ENCODE data around the gene PRADC1.

DNA sequence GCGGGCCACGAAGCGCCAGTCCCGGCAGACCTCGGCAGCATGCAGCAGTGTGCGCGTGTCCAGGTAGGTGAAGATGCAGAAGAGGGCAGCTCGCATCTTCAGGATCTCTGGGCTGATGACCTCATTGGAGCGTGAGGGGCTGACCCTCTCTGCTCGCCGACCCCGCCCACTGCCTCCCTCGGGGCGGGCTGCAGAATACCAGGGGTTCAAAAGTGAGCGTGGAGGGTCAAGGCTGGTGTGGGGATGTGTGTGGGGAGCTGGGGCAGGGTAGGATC, 31.2 kb upstream of the PRADC1 start:
- TF ChIP-seq EZH2 (IDR thresholded peaks at IDR 0.05) (no peak), CTCF (IDR thresholded peaks at IDR 0.05) (no peak)
